HepG2 (cell line): ENCODE results near the gene MAN2A1. TPM values are rescaled to one million over a fixed set of nuclear protein-coding genes. Genes with fewer than 3 reads are reported as not detected.
A peak's percentile ranks its signal among the peaks of the same experiment; 100 is the strongest.

Experiments used
- ATAC-seq: fragments of 200-7000 bp; cut with Tn5 transposase; 3 replicates; pipeline ENCODE4 v1.9.1; 2020; ENCODE audit warnings: mild to moderate bottlenecking, moderate library complexity
- BruUV-seq: library from RNA; stranded (reverse); fragments of 400-500 nt; replicated peaks from 2 replicates; lab custom pipeline; 2021; lab: Mats Ljungman, UMichigan
- CTCF ChIA-PET: fragments of 300-600 bp; formaldehyde crosslinking; extraction: SDS; loops from one replicate; lab custom pipeline; 2021; ENCODE audit warnings: low total read pairs, inconsistent platforms, low intra/inter-chr PET ratio; lab: Yijun Ruan, JAX
- POLR2A ChIA-PET: fragments of 350-600 bp; sonication (Branson Sonifier 250); formaldehyde crosslinking; loops from one replicate; lab custom pipeline; 2020; ENCODE audit warnings: antibody characterized with exemption, inconsistent platforms; lab: Yijun Ruan, JAX
- DNase-seq: peaks from one replicate; pipeline ENCODE4 v3.0.0-alpha.2; 2015; ENCODE audit warnings: low spot score
- FAIRE-seq: peaks from 3 replicates; lab custom pipeline; 2011; peaks lifted over from hg19 to GRCh38; lab: Jason Lieb, UNC
- H2AFZ ChIP-seq: one replicate; pipeline ENCODE4 v1.6.1; 2011; ENCODE audit warnings: low read length, inconsistent platforms
- H3K27ac ChIP-seq: fragments of 300-600 bp; 3 replicates; pipeline ENCODE4 v1.8.0; 2011; ENCODE audit warnings: mixed run types, mild to moderate bottlenecking, mixed read lengths, low read length, inconsistent platforms; ENCODE audit not compliant: insufficient read depth; ENCODE audit errors: extremely low read length
- H3K27me3 ChIP-seq, 2 experiments: fragments of 200-600 bp in 1 of 2; 2 replicates in 1 of 2; 3 replicates in 1 of 2; pipeline versions ENCODE4 v1.6.0 to v1.8.0; 2011; ENCODE audit warnings: low read length in 2 of 2, mild to moderate bottlenecking in 2 of 2, moderate library complexity in 2 of 2, inconsistent platforms in 1 of 2; ENCODE audit not compliant: insufficient read depth in 2 of 2, control insufficient read depth in 1 of 2
- H3K36me3 ChIP-seq, 2 experiments: fragments of 200-600 bp in 1 of 2; replicated peaks in 1 of 2; 2 replicates in 1 of 2; 3 replicates in 1 of 2; pipeline versions ENCODE4 v1.5.1 to v1.8.0; 2011; ENCODE audit warnings: low read length in 2 of 2, inconsistent platforms in 1 of 2; ENCODE audit not compliant: insufficient read depth in 2 of 2, control insufficient read depth in 1 of 2
- H3K4me1 ChIP-seq: 2 replicates; pipeline ENCODE4 v1.5.1; 2012; ENCODE audit warnings: low read length, inconsistent platforms; ENCODE audit not compliant: insufficient read depth
- H3K4me2 ChIP-seq: 2 replicates; pipeline ENCODE4 v1.6.0; 2011; ENCODE audit warnings: low read depth, low read length, inconsistent platforms
- H3K4me3 ChIP-seq, 3 experiments: fragments of 200-600 bp in 1 of 3; sonication (generic), shearing (Covaris generic) in 1 of 3; replicated peaks in 1 of 3; 2 replicates each; pipeline ENCODE4 v1.5.1; 2011 to 2016; ENCODE audit warnings: low read length in 3 of 3, inconsistent platforms in 2 of 3, low read depth in 2 of 3, mild to moderate bottlenecking in 2 of 3, control low read depth in 1 of 3, mixed read lengths in 1 of 3; ENCODE audit not compliant: insufficient read depth in 1 of 3
- H3K79me2 ChIP-seq: one replicate; pipeline ENCODE4 v1.6.1; 2011; ENCODE audit warnings: low read length, inconsistent platforms; ENCODE audit not compliant: insufficient read depth
- H3K9ac ChIP-seq: 2 replicates; pipeline ENCODE4 v1.6.0; 2011; ENCODE audit warnings: mild to moderate bottlenecking, low read depth, low read length, inconsistent platforms; ENCODE audit not compliant: insufficient read depth
- H3K9me3 ChIP-seq: 2 replicates; pipeline ENCODE4 v1.5.1; 2012; ENCODE audit warnings: mild to moderate bottlenecking, low read length
- H4K20me1 ChIP-seq: 2 replicates; pipeline ENCODE4 v1.6.0; 2011; ENCODE audit warnings: inconsistent platforms, mild to moderate bottlenecking, low read length, moderate library complexity; ENCODE audit not compliant: insufficient read depth
- CC2D1A ChIP-seq: sonication (generic); formaldehyde crosslinking; IDR thresholded peaks from 2 replicates; pipeline ENCODE4 v1.8.1; 2023; ENCODE audit warnings: mild to moderate bottlenecking, missing genetic modification reagents
- KDM1A ChIP-seq: IDR thresholded peaks from 2 replicates; pipeline ENCODE4 v1.6.1; 2016; ENCODE audit warnings: missing compliant biosample characterization
- LCORL ChIP-seq, 2 experiments: fragments of 450-650 bp in 1 of 2; sonication (generic) in 1 of 2; formaldehyde crosslinking in 1 of 2; IDR thresholded peaks; 2 replicates each; pipeline versions ENCODE4 v1.5.0 to v1.6.1; 2017 to 2020; ENCODE audit warnings: antibody characterized with exemption in 1 of 2, missing genetic modification reagents in 1 of 2
- NR1H2 ChIP-seq: sonication (generic); formaldehyde crosslinking; IDR thresholded peaks from 2 replicates; pipeline ENCODE4 v1.8.1; 2022; ENCODE audit warnings: low read depth, missing genetic modification reagents, borderline replicate concordance
- PREB ChIP-seq: sonication (generic); formaldehyde crosslinking; IDR thresholded peaks from 2 replicates; pipeline ENCODE4 v1.4.0; 2020; ENCODE audit warnings: missing genetic modification reagents
- STAG1 ChIP-seq: sonication (generic); formaldehyde crosslinking; IDR thresholded peaks from 2 replicates; pipeline ENCODE4 v1.4.0; 2020; ENCODE audit warnings: missing genetic modification reagents
- WGBS: methylation state at CpG from one replicate; pipeline ENCODE4 v1.1.6; 2017; ENCODE audit warnings: low lambda C conversion rate; 5-methylcytosine and 5-hydroxymethylcytosine counted together
- in situ Hi-C: cut with HindIII; loops from 2 replicates; pipeline ENCODE4 v1.10.0; 2017; ENCODE audit warnings: low pct_unique_long_range_greater_than_20kb; ENCODE audit not compliant: extremely low pct_ligation_motif_present
- intact Hi-C: fragments of 100-400 bp; cut with micrococcal nuclease; formaldehyde crosslinking; loops from one replicate; pipeline ENCODE4 v1.10.0; 2022; ENCODE audit not compliant: unreplicated experiment
- polyA plus RNA-seq, 8 experiments: library from polyadenylated mRNA; depleted of rRNA in 3 of 8; stranded (reverse) in 7 of 8; unstranded in 1 of 8; fragments of >200 nt; fragmentation: Illumina TruSeq in 4 of 8; extraction: Trizol in 4 of 8; gene quantifications; 2 replicates each; pipeline versions ENCODE4 v1.2.1 to v1.2.3, GENCODE V29; 2011 to 2016; ENCODE audit warnings: low read depth in 4 of 8, missing spikeins in 1 of 8, mixed read lengths in 1 of 8; ENCODE audit not compliant: insufficient read depth in 1 of 8
- total RNA-seq, 5 experiments: library from RNA; depleted of rRNA; stranded (reverse); fragments of >200 nt; fragmentation: Illumina TruSeq; extraction: Trizol; gene quantifications; 2 replicates each; pipeline ENCODE4 v1.2.3, GENCODE V29; 2016; ENCODE audit warnings: low read depth in 1 of 5
- TF ChIP-seq, protein P1 (sequence below): sonication (generic); formaldehyde crosslinking; IDR thresholded peaks from 2 replicates; pipeline ENCODE4 v1.5.1; 2020; ENCODE audit warnings: missing genetic modification reagents, mild to moderate bottlenecking, borderline replicate concordance
- TF ChIP-seq, protein P2 (sequence below): sonication (generic); formaldehyde crosslinking; IDR thresholded peaks from 2 replicates; pipeline ENCODE4 v1.8.1; 2023; ENCODE audit warnings: mild to moderate bottlenecking, missing genetic modification reagents
- TF ChIP-seq, protein P3 (sequence below): IDR thresholded peaks from 2 replicates; pipeline ENCODE4 v1.6.1; 2016; ENCODE audit warnings: low read depth
- TF ChIP-seq, protein P4 (sequence below): IDR thresholded peaks from 2 replicates; pipeline ENCODE4 v1.6.1; 2016; ENCODE audit warnings: mild to moderate bottlenecking, missing biosample characterization, missing genetic modification reagents
- TF ChIP-seq, protein P5 (sequence below): sonication (generic); formaldehyde crosslinking; IDR thresholded peaks from 2 replicates; pipeline ENCODE4 v1.5.1; 2020; ENCODE audit warnings: mild to moderate bottlenecking, missing genetic modification reagents, borderline replicate concordance

The MAN2A1 gene
- total and polyA plus RNA-seq, 2 of the 13 experiments (the other 11 are each of a cell fraction or from before 2014, with no cell fraction given) = 56.2 to 80.5 TPM

- intact Hi-C loops = no loop called here
- no peak for FAIRE-seq
- H3K36me3 ChIP-seq = peaks cover 17 to 40% of the 10 kb centered on the region in 2 experiments
- H3K9ac ChIP-seq = no peak overlapping the region
- no peak overlapping the region for H2AFZ ChIP-seq
- POLR2A ChIA-PET = no interaction called here
- H3K9me3 ChIP-seq = no peaks in the 10 kb centered on the region
- CTCF ChIA-PET = no interaction called here
- DNase-seq = no peak
- TF ChIP-seq, protein P1, sequence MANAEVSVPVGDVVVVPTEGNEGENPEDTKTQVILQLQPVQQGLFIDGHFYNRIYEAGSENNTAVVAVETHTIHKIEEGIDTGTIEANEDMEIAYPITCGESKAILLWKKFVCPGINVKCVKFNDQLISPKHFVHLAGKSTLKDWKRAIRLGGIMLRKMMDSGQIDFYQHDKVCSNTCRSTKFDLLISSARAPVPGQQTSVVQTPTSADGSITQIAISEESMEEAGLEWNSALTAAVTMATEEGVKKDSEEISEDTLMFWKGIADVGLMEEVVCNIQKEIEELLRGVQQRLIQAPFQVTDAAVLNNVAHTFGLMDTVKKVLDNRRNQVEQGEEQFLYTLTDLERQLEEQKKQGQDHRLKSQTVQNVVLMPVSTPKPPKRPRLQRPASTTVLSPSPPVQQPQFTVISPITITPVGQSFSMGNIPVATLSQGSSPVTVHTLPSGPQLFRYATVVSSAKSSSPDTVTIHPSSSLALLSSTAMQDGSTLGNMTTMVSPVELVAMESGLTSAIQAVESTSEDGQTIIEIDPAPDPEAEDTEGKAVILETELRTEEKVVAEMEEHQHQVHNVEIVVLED (CRISPR knock-in tag) = no peak
- TF ChIP-seq KDM1A = no peak
- TF ChIP-seq NR1H2 (CRISPR knock-in tag) = no peak
- TF ChIP-seq LCORL (IDR thresholded peaks at IDR 0.05) = no peak
- no peak for TF ChIP-seq LCORL (CRISPR knock-in tag; IDR thresholded peaks at IDR 0.05)
- TF ChIP-seq, protein P2, sequence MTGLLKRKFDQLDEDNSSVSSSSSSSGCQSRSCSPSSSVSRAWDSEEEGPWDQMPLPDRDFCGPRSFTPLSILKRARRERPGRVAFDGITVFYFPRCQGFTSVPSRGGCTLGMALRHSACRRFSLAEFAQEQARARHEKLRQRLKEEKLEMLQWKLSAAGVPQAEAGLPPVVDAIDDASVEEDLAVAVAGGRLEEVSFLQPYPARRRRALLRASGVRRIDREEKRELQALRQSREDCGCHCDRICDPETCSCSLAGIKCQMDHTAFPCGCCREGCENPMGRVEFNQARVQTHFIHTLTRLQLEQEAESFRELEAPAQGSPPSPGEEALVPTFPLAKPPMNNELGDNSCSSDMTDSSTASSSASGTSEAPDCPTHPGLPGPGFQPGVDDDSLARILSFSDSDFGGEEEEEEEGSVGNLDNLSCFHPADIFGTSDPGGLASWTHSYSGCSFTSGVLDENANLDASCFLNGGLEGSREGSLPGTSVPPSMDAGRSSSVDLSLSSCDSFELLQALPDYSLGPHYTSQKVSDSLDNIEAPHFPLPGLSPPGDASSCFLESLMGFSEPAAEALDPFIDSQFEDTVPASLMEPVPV (CRISPR knock-in tag) = no peak
- TF ChIP-seq STAG1 (CRISPR knock-in tag) = peak; percentile 13; the same call in 1 of the 2 replicates
- no peak for TF ChIP-seq PREB
- no peak for TF ChIP-seq CC2D1A (CRISPR knock-in tag)
- TF ChIP-seq, protein P3, sequence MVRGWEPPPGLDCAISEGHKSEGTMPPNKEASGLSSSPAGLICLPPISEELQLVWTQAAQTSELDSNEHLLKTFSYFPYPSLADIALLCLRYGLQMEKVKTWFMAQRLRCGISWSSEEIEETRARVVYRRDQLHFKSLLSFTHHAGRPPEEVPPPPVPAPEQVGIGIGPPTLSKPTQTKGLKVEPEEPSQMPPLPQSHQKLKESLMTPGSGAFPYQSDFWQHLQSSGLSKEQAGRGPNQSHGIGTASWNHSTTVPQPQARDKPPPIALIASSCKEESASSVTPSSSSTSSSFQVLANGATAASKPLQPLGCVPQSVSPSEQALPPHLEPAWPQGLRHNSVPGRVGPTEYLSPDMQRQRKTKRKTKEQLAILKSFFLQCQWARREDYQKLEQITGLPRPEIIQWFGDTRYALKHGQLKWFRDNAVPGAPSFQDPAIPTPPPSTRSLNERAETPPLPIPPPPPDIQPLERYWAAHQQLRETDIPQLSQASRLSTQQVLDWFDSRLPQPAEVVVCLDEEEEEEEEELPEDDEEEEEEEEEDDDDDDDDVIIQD (CRISPR knock-in tag) = 0 out of 2 replicates have a peak, but pooled peaks have one; percentile 29
- TF ChIP-seq, protein P4, sequence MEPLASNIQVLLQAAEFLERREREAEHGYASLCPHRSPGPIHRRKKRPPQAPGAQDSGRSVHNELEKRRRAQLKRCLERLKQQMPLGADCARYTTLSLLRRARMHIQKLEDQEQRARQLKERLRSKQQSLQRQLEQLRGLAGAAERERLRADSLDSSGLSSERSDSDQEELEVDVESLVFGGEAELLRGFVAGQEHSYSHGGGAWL (CRISPR knock-in tag) = no peak
- TF ChIP-seq, protein P5, sequence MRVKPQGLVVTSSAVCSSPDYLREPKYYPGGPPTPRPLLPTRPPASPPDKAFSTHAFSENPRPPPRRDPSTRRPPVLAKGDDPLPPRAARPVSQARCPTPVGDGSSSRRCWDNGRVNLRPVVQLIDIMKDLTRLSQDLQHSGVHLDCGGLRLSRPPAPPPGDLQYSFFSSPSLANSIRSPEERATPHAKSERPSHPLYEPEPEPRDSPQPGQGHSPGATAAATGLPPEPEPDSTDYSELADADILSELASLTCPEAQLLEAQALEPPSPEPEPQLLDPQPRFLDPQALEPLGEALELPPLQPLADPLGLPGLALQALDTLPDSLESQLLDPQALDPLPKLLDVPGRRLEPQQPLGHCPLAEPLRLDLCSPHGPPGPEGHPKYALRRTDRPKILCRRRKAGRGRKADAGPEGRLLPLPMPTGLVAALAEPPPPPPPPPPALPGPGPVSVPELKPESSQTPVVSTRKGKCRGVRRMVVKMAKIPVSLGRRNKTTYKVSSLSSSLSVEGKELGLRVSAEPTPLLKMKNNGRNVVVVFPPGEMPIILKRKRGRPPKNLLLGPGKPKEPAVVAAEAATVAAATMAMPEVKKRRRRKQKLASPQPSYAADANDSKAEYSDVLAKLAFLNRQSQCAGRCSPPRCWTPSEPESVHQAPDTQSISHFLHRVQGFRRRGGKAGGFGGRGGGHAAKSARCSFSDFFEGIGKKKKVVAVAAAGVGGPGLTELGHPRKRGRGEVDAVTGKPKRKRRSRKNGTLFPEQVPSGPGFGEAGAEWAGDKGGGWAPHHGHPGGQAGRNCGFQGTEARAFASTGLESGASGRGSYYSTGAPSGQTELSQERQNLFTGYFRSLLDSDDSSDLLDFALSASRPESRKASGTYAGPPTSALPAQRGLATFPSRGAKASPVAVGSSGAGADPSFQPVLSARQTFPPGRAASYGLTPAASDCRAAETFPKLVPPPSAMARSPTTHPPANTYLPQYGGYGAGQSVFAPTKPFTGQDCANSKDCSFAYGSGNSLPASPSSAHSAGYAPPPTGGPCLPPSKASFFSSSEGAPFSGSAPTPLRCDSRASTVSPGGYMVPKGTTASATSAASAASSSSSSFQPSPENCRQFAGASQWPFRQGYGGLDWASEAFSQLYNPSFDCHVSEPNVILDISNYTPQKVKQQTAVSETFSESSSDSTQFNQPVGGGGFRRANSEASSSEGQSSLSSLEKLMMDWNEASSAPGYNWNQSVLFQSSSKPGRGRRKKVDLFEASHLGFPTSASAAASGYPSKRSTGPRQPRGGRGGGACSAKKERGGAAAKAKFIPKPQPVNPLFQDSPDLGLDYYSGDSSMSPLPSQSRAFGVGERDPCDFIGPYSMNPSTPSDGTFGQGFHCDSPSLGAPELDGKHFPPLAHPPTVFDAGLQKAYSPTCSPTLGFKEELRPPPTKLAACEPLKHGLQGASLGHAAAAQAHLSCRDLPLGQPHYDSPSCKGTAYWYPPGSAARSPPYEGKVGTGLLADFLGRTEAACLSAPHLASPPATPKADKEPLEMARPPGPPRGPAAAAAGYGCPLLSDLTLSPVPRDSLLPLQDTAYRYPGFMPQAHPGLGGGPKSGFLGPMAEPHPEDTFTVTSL (CRISPR knock-in tag) = no peak
- 97% methylated on average over 4 of the region's 4 CpGs for WGBS
- no peaks in the 10 kb centered on the region for H3K4me1 ChIP-seq
- H3K27ac ChIP-seq = no peak overlapping the region
- H3K79me2 ChIP-seq = no peaks in the 10 kb centered on the region
- no peak for ATAC-seq
- in situ Hi-C loops = no loop called here
- no peaks in the 10 kb centered on the region for H4K20me1 ChIP-seq
- no peak overlapping the region for H3K4me3 ChIP-seq
- H3K4me2 ChIP-seq = no peak overlapping the region
- H3K27me3 ChIP-seq = no peaks in the 10 kb centered on the region
- no TSS peak for BruUV-seq
Measured at GRCh38 chr5:109844148-109844547, 154.4 kb downstream of the MAN2A1 start.
